Neutrophil (primary cell): ENCODE measurements around the gene MRTFB.

ENCODE experiments used
- H3K27ac ChIP-seq: fragments of 200-600 bp; sonication (generic); 2 replicates; pipeline ENCODE4 v1.5.1; 2016; ENCODE audit warnings: mild to moderate bottlenecking, moderate library complexity
- H3K27me3 ChIP-seq: fragments of 200-600 bp; sonication (generic); 2 replicates; pipeline ENCODE4 v1.6.0; 2016; ENCODE audit warnings: mild to moderate bottlenecking
- H3K36me3 ChIP-seq: fragments of 200-600 bp; sonication (generic); 2 replicates; pipeline ENCODE4 v1.5.1; 2017
- H3K4me1 ChIP-seq, 2 experiments: fragments of 200-600 bp in 1 of 2; sonication (generic) in 1 of 2; 1 replicate in 1 of 2; 2 replicates in 1 of 2; pipeline versions ENCODE4 v1.5.1 to v1.6.1; 2013 to 2016; ENCODE audit warnings: low read depth in 1 of 2, low read length in 1 of 2, mild to moderate bottlenecking in 1 of 2, moderate library complexity in 1 of 2; ENCODE audit not compliant: control insufficient read depth in 1 of 2, insufficient read depth in 1 of 2
- H3K4me3 ChIP-seq, 2 experiments: fragments of 200-600 bp in 1 of 2; sonication (generic) in 1 of 2; 1 replicate in 1 of 2; 2 replicates in 1 of 2; pipeline ENCODE4 v1.5.1; 2013 to 2016; ENCODE audit warnings: low read depth in 1 of 2, low read length in 1 of 2, mild to moderate bottlenecking in 1 of 2, moderate library complexity in 1 of 2
- H3K9me3 ChIP-seq: fragments of 200-600 bp; sonication (generic); 2 replicates; pipeline ENCODE4 v1.5.1; 2016
- TF ChIP-seq, protein P1 (sequence below): fragments of 200-600 bp; sonication (generic); IDR thresholded peaks from 2 replicates; pipeline ENCODE4 v1.5.1; 2016; ENCODE audit warnings: antibody characterized with exemption

MRTFB gene

DNA sequence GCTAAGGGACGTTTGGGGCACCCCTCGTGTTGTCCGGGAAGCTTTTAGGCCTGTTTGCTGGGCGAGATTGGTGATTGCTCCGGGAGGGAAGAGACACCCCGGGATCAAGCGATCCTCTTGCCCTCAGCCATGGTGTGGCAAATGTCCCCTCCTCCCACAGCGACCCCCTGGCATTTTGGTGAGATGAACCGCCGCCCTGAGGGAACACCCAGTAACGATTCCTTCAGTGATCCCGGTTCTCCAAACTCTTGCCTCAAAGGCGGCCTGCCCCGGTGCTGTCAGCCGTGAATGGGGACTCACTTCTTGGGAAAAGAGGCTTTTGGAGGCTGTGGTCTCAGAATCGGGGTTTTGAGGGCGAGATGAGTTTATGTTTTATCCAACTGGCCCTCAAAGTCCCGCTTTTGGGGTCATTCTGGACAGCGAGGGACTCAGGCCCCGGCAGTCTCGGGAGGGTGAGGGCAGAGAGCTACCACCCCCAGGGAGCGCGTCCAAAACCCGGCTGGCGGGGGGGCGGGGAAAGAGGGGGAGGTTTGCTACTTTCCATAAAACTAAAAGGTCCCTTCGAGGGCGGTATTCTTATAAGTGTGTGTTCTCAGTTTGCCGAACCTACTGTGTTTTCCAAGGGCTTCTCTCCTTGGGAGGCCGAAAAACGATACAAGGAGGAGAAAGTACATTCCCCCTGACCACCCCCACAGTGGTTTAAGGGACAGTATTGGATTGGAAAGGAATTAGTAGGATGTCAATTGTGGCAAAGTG, 232.7 kb downstream of the MRTFB start:
- TF ChIP-seq, protein P1, sequence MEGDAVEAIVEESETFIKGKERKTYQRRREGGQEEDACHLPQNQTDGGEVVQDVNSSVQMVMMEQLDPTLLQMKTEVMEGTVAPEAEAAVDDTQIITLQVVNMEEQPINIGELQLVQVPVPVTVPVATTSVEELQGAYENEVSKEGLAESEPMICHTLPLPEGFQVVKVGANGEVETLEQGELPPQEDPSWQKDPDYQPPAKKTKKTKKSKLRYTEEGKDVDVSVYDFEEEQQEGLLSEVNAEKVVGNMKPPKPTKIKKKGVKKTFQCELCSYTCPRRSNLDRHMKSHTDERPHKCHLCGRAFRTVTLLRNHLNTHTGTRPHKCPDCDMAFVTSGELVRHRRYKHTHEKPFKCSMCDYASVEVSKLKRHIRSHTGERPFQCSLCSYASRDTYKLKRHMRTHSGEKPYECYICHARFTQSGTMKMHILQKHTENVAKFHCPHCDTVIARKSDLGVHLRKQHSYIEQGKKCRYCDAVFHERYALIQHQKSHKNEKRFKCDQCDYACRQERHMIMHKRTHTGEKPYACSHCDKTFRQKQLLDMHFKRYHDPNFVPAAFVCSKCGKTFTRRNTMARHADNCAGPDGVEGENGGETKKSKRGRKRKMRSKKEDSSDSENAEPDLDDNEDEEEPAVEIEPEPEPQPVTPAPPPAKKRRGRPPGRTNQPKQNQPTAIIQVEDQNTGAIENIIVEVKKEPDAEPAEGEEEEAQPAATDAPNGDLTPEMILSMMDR, result no peak
- H3K27me3 ChIP-seq, result peaks cover 97% of the 10 kb centered on the region
- no peak overlapping the region for H3K4me3 ChIP-seq
- H3K4me1 ChIP-seq, result peaks cover 0 to 14% of the 10 kb centered on the region in 2 experiments
- no peaks in the 10 kb centered on the region for H3K36me3 ChIP-seq
- H3K9me3 ChIP-seq, result no peaks in the 10 kb centered on the region
- H3K27ac ChIP-seq, result no peak overlapping the region

- H3K9me3 ChIP-seq, result no peaks in the 10 kb centered on the region
- peaks cover 97% of the 10 kb centered on the region for H3K27me3 ChIP-seq
- H3K4me1 ChIP-seq, result peaks cover 0 to 14% of the 10 kb centered on the region in 2 experiments
- TF ChIP-seq, protein P1, result no peak
- H3K36me3 ChIP-seq, result no peaks in the 10 kb centered on the region
- no peak overlapping the region for H3K4me3 ChIP-seq
- no peak overlapping the region for H3K27ac ChIP-seq
Observed at GRCh38 chr16:14304891-14305460, 233.9 kb downstream of the MRTFB start.

DNA sequence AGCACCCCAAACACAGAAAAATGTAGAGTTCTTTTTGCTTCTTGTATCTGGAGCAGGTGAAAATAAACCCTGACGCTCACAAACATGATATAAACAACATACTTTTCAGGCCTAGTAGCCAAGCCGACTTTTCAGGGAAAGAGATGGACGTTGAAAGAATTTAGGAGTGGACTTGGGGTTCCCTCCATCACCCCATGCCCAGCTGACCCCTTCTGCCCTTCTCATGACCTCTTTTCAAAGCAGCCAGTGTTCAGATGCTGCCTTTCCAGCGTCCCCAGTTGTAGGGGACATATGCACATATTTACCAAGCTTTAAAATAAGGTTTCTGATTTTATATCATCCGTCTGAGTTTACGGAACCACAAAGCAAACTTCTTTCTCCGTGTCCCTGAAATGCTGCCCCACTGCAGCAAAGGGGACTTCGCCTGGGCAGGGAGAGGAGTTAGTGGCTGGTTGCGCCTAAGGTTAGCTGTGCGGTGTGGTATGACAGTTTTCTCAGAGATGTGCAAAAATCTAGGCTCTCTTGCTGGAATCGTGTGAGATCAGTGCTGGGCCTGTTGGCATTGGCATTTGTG, 235.5 kb downstream of the MRTFB start:
- H3K4me1 ChIP-seq, result peaks cover 0 to 14% of the 10 kb centered on the region in 2 experiments
- no peak overlapping the region for H3K4me3 ChIP-seq
- no peaks in the 10 kb centered on the region for H3K9me3 ChIP-seq
- TF ChIP-seq, protein P1, result no peak
- H3K36me3 ChIP-seq, result no peaks in the 10 kb centered on the region
- H3K27me3 ChIP-seq, result peaks cover 96% of the 10 kb centered on the region
- H3K27ac ChIP-seq, result no peak overlapping the region

DNA sequence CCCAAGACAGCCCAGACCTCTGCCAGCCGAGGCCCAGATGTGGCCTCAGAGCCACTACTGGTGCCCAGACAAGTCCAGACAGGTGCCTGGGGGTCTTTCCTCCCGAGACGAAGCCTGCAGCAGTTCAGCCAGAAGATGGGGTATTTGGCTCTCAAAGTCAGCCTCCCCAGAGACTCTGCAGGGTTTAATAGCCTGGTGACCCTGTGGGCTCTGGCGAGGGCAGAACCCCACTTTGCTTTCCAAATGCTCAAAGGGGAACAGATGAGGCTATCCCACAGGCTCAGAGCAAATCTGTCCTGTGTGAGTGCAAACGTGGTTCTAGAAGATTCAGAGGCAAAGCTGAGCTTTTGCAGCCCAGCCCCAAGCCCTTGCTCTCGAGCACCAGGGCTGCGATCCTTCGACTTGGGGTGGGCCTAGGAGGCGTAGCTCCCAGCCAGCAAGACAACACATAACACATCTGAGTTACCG, 236.0 kb downstream of the MRTFB start:
- Histone ChIP-seq H3K4me1 (peaks cover 0 to 13% of the 10 kb centered on the region in 2 experiments), H3K9me3 (no peaks in the 10 kb centered on the region), H3K27ac (no peak overlapping the region), H3K27me3 (peaks cover 94% of the 10 kb centered on the region), H3K36me3 (no peaks in the 10 kb centered on the region), H3K4me3 (no peak overlapping the region)
- TF ChIP-seq, protein P1, result no peak

GRCh38 chr16:14307527-14308367, 236.6 kb downstream of the MRTFB start:
- Histone ChIP-seq H3K36me3 (no peaks in the 10 kb centered on the region), H3K27me3 (peaks cover 89% of the 10 kb centered on the region), H3K4me3 (no peak overlapping the region), H3K27ac (no peak overlapping the region), H3K9me3 (no peaks in the 10 kb centered on the region), H3K4me1 (peaks cover 0 to 7% of the 10 kb centered on the region in 2 experiments)
- TF ChIP-seq, protein P1, result no peak
